HG03432 (cell line): ENCODE data around the gene ANXA4.
A peak's percentile ranks its signal among the peaks of the same experiment; 100 is the strongest.
"Not testable (repeated sequence)": the region's sequence is repeated elsewhere in the genome, so short reads cannot be mapped to it uniquely, and the experiment has no call there.

Experiments used
- ATAC-seq: cut with Tn5 transposase; IDR thresholded peaks from one replicate; pipeline ENCODE4 v1.9.1; 2021; ENCODE audit warnings: mild to moderate bottlenecking, moderate library complexity; ENCODE audit not compliant: unreplicated experiment

The ANXA4 gene

DNA sequence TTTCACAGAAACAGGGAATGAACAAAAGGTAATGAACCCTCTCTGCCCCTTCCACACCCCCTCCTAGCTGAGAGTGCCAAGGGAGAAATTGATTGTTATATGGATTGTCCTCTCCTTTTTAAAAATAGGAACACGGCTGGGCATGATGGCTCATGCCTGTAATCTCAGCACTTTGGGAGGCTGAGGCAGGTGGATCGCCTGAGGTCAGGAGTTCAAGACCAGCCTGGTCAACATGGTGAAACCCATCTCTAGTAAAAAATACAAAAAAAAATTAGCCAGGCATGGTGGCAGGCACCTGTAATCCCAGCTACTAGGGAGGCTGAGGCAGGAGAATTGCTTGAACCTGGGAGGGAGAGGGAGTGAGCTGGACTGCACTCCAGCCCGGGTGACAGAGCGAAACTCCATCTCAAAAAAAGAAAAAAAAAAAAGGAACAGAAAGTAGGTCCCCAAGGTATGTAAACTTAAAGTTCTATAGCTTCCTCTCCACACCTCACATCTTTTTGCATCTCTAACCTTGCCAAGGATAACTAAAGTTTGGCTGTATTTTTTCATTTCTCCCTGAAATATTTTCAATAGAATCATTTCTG, 60.9 kb downstream of the ANXA4 start:
- peak; percentile 62 for ATAC-seq

DNA sequence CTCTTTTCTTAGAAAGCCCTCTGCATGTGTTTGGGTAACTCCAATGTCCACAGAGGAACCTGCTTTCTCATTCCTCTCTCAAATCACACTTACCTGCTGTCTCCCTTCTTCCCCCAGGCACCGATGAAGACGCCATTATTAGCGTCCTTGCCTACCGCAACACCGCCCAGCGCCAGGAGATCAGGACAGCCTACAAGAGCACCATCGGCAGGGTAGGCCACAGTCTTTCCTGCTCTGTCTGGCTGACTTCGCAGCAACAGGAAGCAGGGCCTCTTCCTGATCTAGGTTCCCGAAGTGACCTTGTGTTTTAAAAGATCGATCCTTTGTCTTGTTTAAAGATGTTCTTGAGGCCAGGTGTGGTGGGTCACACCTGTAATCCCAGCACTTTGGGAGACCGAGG, 62.5 kb downstream of the ANXA4 start:
- no peak for ATAC-seq

DNA sequence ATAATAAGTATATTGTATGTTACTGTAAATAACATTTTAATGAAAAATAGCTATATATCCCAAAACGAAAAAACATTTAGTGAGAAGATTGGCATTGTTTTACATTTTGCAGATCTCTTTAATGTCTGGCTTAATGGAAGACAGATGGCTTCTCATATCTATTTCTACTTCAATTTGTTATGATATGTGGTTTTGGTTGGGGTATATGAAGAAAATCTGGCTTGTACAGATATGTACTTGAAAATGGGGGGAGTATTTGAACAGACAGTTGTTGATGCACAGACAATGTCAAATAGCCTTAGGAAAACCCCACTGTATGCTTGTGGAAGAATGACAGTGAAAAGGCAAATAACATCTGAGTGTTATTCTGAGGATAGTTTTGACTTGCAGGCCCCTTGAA, 64.0 kb downstream of the ANXA4 start:
- ATAC-seq, result no peak

DNA sequence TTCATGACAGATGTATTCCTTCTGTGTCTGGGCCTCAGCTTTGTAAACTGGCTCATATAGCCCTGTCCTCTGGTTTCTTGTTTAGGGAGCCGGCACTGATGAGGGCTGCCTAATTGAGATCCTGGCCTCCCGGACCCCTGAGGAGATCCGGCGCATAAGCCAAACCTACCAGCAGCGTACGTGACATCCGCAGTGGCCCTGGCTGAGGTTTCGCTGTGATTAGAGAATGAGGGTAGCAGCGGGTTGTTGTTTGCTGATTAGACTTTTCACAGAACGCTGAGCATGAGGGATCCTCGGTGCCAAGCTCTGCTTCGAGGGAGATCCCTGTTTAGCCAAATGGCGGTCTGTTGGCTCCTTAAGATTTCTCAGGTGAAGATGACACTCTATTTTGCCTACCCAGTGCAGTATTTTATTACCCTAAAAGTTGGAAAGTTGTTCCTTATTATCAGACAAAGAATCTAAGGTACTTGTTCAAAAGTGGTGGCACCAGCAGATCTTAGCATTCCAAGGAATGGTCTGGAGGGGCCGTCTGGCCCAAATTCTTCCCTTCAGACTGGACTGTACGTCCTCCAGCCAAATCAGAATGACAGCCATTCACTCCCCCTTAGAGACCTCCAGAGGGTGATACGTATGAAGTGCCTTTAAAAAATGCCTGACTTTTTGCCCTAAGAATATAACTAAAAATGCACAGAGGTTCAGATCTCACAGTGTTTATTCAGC, 66.0 kb downstream of the ANXA4 start:
- ATAC-seq, result no peak

DNA sequence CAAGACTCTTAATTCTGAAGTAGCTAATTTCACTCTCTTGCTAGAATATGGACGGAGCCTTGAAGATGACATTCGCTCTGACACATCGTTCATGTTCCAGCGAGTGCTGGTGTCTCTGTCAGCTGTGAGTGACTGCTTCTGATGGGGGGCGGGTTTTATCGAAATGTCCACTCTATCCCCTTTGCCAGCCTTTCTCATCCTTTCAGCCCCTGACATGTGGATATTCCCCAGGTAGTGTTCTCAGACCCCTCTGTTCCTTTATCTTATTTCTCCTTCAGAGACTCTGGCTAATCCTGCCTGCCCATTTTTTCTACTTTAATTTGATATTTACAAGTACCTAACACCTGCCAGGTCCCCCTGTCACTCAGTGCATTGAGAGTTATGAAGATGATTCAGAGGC, 68.6 kb downstream of the ANXA4 start:
- no peak for ATAC-seq

DNA sequence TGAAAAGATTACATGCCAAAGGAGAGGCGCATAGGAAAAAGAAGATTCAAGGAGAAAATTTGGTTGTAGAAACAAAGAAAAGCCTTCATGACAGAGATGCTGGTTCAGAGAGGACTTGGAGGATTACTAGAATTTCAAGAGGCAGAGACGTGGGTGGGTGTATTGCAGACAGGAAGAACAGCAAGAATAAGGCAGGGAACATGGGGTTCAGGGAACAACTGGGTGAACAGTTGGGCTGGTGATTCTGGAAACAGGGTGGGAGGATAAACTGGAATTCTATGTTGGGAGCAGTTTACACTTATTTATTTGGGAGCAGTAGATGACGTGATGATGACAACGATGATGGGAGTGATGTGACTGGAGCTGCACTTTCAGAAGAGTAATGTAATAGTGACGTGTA, 69.1 kb downstream of the ANXA4 start:
- no peak for ATAC-seq

DNA sequence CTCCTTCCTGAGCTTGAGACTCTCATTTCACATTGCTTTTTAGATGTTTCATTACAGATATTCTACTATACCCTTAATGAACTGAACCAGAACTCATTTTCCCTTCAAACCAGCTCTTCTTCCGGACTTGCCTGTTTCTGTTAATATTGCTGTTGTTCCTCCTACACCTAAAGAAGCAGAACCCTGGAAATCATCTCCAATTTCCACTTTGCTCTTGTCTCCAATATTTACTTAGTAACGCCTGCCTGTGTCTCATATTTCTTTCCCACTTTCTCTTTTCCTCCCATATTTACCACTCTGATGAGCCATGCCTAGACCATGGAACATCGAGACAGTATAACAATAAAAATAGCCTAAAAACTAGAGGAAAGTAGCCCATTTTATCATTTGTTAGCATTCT, 69.7 kb downstream of the ANXA4 start:
- ATAC-seq, result no peak

DNA sequence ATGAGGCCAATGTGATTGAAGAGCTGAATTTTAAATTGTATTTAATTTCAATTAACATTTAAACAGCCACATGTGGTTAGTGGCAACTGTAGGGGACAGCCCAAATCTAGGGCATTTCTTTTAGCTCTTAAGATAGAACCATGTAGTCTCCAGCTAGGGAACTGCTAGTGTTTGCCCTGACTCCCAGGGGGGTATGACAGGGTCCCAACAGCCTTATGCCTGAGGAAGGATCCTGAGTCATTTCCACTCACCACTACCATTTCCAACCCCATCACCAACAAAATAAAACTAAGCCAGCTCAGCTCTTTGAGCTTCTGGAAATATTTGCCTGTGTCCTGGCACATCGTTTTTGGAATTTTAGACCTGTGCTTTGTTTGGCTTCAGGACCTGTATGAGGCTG, 73.8 kb downstream of the ANXA4 start:
- ATAC-seq, result no peak

DNA sequence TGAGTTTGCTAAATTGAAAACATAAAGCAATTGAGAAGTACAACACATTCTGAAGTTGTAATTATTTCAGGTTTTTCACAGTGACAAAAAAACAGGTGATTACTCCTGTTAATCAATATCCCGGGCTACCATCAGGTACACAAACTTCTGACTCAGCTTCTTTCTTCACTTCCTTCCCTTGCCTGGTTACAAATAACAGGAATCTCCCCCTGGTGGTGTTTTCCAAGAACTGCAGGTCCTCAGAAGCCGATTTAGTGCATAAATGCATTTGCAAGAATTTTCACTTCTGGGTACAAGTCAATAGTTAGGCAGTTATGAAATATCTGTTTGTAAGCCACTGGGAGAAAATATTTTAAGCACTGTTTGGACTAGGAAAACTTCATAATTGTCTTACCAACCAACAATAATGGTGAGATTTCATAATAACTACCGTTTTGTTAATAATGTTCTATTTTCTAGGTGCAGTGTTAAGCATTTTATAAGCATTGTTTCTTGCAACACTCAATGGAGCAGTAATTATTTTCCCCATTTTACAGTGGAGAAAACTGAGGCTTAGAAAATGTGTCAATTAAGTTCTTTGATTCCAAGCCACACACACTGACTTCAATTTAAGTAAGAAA, 75.1 kb downstream of the ANXA4 start:
- no peak for ATAC-seq

DNA sequence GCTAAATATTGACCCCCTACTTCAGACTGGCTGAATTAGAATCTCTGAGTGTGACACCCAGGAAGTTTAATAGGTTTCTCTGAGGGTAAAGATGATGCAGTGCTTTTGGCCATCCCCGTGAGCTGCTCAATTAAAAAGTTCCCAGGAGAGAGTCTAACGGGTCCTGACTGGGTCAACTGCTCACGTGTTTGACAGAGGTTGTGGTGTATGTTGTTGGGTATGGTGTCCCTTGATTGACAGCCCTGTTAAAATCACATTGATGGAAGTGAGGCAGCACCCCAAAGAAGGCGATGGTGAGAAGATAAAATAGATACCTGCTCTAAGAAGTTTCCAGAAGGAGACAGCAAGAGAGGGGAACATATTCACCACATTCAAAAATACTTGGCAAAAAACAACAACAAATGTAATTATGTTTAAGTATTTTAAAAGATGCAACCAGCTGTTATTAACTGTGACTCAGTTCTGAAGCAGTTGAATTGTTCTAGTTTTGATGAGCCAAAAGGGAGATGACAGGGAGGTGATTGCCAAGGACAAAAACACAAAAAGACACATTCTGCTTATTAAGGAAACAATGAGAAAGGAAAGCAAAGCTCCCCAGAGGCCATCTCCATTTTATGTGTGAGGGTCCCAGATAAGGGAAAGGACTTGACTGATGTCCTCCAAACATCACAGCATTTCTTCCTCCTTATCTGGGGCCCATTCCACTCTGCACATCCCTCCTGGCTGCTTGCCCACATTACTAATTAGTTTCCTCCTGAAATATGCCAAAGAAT, 76.0 kb downstream of the ANXA4 start:
- no peak for ATAC-seq

DNA sequence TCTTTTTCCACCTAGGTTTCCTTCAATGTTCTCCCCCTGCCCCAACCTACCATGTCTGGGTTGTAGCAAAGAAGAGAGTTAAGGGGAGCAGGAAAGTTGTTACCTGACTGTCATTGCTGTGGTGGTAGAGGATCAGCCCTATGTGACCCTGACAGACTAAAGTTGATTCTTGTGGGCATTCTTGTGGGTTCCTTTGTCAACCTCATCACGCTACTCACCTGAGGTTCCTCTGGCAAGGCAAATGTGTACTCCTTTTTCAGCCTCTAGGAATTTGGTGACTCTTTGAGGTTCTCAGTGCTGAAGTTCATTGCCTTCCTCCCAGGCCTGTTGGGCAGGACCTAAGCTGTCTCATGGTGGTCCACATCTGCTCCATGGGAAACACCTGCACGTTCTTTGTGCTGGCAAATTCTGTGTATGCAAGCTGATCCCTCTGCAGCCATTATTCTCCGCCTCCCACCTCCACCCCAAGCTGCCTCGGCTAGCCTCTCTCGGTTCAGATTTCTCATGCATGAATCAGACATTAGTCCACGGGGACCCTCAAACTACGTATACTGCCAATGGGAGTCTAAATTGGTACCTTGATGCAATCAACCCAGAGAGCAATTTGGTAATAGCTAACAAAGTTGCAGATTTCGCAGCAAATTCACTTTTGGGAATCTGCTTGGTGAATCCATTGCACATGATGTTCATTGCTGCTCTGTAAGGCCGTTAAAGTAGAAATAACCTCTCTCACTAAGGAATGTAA, 86.0 kb downstream of the ANXA4 start:
- no peak for ATAC-seq

DNA sequence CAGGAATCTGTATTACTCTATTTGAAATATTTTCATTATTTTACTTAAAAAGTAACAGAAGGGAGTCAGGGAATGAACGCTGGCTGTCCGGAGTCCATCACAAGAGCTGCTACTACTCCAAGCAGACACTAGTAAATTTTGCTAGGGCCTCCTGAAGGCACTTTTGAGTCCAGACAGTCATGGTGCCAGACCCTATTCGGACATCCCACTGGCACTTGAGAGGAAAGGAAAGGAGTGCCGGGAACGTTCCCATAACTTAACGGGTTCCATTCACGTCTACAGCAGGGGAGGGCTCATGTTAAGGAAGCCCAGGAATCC, 87.0 kb downstream of the ANXA4 start:
- ATAC-seq, result no peak

DNA sequence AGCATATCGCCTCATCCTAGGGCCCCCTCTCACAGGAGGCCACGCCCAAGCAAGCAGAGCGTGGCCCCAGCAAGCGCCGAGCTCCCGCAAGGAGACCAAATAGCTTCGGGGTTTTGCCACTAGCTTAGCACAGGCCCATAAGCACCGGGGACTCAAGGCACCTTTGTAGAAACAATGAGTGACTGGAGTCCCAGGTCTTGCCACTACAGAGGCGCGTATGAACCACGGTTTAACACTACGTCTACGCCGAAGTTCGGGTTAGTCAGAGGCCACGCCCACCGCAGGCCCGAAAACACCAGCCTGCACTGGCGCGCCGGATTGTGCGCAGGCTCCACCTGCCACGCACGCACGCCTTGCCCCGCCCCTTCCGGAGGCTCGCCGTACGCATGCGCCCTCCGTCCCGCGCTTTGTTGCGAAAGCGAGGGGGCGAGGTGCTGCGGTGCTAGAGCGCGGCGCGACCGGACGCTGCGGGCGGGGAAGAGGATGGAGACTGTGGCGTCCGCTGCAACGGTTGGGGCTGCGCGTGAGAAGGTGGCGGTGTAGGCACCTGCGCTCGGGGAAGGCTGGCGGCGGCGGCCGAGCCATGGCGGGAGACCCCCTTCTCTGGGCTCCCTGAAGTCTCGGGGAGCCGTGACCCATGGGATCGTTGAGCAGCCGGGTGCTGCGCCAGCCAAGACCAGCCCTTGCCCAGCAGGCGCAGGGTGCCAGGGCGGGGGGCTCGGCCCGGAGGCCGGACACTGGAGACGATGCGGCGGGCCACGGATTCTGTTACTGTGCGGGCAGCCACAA, 87.5 kb downstream of the ANXA4 start, which contains the start of gene GMCL1:
GMCL1 (plus strand) TSS at position 405 of the 789 bp plus-strand sequence; CDS start at position 638, 233 bp downstream.
- peak; percentile 90 for ATAC-seq

DNA sequence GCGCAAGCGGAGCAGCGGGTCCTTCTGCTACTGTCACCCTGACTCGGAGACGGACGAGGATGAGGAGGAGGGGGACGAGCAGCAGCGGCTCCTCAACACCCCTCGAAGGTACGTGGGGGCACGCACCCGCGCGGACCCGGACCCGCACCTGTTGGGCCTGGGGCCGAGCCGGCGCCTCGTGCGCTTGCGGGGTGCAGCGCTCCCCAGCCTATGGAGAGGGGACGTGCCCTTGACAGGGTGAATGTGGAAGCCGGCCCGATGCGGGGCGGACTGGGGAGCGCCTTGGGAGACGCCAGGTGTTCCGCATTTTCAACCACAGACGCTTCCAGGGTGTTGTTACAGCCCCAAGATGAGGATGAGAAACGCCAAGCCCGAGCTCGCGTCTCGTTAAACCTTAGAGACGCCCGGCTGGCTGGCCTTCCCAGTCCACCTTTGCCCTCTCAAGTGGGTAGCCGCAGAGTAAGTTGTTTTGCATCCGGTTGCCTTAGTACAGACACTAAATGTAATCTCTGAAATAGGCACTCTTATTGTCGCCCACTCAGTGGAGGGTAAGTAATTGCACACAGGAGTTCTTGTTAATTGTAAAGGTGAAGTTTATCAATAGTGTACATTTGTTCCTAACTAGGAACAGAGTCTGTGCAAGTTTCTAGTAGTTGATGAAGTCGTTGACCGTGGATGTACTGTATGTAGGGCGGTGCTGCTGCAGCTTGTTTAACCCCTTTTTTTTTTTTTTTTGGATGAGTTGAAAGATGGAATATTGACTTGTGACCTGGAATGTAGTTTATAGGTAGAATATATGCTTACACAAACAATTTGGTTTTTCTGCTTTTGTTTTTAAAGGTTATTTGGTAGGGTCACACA, 88.3 kb downstream of the ANXA4 start:
- ATAC-seq, result peak; percentile 31

DNA sequence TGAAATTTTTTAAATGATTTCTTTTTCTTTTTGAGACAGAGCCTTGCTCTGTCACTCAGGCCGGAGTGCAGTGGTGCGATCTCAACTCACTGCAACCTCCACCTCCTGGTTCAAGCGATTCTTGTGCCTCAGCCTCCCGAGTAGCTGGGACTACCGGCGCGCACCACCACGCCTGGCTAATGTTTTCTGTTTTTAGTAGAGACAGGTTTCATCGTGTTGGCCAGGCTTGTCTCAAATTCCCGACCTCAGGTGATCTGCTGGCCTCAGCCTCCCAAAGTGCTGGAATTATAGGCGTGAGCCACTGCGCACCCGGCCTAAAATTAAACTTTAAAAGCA, 88.9 kb downstream of the ANXA4 start:
- ATAC-seq, result not testable (repeated sequence)

DNA sequence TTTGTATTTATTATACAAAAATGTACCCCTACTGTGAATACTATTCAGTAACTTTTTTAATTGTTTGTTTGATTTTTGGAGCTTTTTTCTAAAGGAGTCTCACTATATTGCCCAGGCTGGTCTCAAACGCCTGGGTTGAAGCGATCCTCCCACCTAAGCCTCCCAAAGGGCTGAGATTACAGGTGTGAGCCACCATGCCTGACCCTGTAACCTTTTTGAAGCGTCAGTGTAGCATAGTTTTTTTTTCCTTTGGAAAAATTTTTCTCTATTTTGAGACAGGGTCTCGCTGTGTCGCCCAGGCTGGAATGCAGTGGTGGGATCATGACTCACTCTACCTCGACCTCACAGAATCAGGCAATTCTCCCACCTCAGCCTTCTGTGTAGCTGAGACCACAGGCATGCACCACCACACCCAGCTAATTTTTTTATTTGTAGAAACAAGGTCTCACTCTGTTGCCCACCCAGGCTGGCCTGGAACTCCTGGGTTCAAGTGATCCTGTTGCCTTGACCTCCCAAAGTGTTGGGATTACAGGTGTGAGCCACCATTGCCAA, 89.5 kb downstream of the ANXA4 start:
- no peak for ATAC-seq

DNA sequence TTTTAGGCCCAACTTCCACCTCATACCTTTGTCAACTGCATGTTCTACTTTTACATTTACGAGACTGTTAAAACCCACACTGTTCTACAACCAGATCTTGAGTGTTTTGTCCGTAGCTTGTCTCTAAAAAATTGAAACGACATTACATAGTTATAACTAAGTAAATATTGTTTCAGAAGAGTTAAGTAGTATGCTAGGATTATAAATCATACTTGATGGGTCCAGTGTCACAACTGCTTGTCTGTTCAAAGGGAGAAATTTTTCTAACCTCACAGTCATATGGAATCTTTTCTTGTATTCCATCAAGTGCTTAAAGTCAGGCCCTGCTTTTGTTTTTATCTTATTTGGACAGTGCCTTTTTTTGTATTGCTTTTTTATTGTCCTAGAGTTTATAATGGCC, 91.8 kb downstream of the ANXA4 start:
- no peak for ATAC-seq

DNA sequence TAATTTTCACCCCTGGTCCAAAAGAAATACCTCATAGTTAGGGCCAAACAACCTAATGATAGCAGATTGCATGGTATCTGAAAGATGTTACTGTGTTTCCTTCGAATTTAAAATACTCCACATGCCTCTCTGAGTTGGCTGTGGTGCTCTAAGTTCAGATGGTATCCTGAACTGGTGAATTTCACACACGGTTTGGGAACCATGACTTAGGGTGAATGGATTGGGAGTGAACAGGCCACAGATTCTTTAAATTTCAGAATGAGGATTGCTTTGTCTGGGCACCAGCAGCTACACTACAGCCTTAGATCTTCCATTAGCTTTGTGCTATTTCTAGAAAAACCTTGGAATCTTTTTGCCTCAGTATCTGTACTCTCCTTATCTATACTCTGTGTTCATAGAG, 93.7 kb downstream of the ANXA4 start:
- ATAC-seq, result no peak

DNA sequence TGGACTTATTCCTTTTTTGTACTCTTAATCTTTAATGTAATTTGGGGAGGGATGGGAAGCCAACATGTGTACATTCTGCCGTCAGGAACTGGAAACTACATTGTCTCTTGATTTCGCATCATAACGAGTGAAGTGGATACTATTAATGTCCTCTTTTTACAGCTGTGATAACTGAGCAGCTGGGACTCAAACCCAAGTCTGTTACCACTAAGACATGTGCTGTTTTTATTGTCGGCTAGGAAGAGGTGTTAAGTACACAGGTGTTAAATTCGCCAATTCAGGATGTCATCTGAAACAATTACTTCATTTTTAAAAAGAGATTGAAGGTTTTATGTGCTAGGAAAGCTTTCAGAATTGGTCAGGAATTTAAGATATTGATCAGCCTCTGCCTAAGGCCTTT, 94.4 kb downstream of the ANXA4 start:
- ATAC-seq, result no peak
